Measurements from ENCODE around the gene TIMELESS. TPM values are rescaled to one million over a fixed set of nuclear protein-coding genes. Genes with fewer than 3 reads are reported as not detected.

Gene TIMELESS
- total RNA-seq, 3 donors from 2014 or later, result 7.7 to 14.3 (median 8.4) TPM

- Histone ChIP-seq H3K9me3 (no peaks in the 10 kb centered on the region), H3K4me3 (no peak overlapping the region), H3K36me3 (ENCODE audit: low read depth) (no peaks in the 10 kb centered on the region), H3K4me1 (ENCODE audit: low read depth) (peaks cover 11% of the 10 kb centered on the region)
- intact Hi-C loops (cut with DNase I, micrococcal nuclease), result no loop called here
- ATAC-seq, result no peak
- DNase-seq, result no peak
- no peak for TF ChIP-seq CTCF (IDR thresholded peaks at IDR 0.05)
These were observed 41.1 kb upstream of the TIMELESS start for GRCh38 chr12:56490360-56490759.

- intact Hi-C loops (cut with DNase I, micrococcal nuclease), result no loop called here
- DNase-seq (peak; percentile 75 to 83 (median 79)), ATAC-seq (peak; percentile 97)
- Histone ChIP-seq H3K4me1 (ENCODE audit: low read depth) (peaks cover 11% of the 10 kb centered on the region), H3K4me3 (no peak within 1 kb of the TSS), H3K36me3 (ENCODE audit: low read depth) (no peaks in the 10 kb centered on the region), H3K9me3 (no peaks in the 10 kb centered on the region)
- TF ChIP-seq CTCF (IDR thresholded peaks at IDR 0.05), result no peak
These were observed 39.1 kb upstream of the TIMELESS start, which contains the start of gene GLS2 for GRCh38 chr12:56488041-56488955. TSS of gene GLS2 (minus strand) at chr12:56488161. CDS start at chr12:56488118, 43 bp downstream.

GRCh38 chr12:56487448-56488040 lies 38.3 kb upstream of the TIMELESS start:
- Histone ChIP-seq H3K4me1 (ENCODE audit: low read depth) (peaks cover 11% of the 10 kb centered on the region), H3K36me3 (ENCODE audit: low read depth) (no peaks in the 10 kb centered on the region), H3K4me3 (no peak overlapping the region), H3K9me3 (no peaks in the 10 kb centered on the region)
- intact Hi-C loops (cut with DNase I, micrococcal nuclease), result no loop called here
- DNase-seq (peak; percentile 31 to 67 (median 50)), ATAC-seq (peak; percentile 63)
- no peak for TF ChIP-seq CTCF (IDR thresholded peaks at IDR 0.05)

- no peak for TF ChIP-seq CTCF (IDR thresholded peaks at IDR 0.05)
- intact Hi-C loops (cut with DNase I, micrococcal nuclease), result no loop called here
- Histone ChIP-seq H3K4me3 (no peak overlapping the region), H3K9me3 (no peaks in the 10 kb centered on the region), H3K4me1 (ENCODE audit: low read depth) (peaks cover 11% of the 10 kb centered on the region), H3K36me3 (ENCODE audit: low read depth) (no peaks in the 10 kb centered on the region)
- ATAC-seq (no peak), DNase-seq (no peak)
These were observed 37.5 kb upstream of the TIMELESS start for GRCh38 chr12:56486694-56487093.

GRCh38 chr12:56484566-56484965 lies 35.3 kb upstream of the TIMELESS start:
- no peaks in the 10 kb centered on the region for H3K9me3 ChIP-seq
- H3K4me1 ChIP-seq (ENCODE audit: low read depth), result peaks cover 11% of the 10 kb centered on the region
- no peak overlapping the region for H3K4me3 ChIP-seq
- TF ChIP-seq CTCF (IDR thresholded peaks at IDR 0.05), result no peak
- H3K36me3 ChIP-seq (ENCODE audit: low read depth), result no peaks in the 10 kb centered on the region
- DNase-seq (no peak), ATAC-seq (no peak)
- intact Hi-C loops (cut with DNase I, micrococcal nuclease), result no loop called here

Measured in mucosa of descending colon (tissue), 3 donors.